Measurements from ENCODE around the gene SIK2. TPM values are rescaled to one million over a fixed set of nuclear protein-coding genes. Genes with fewer than 3 reads are reported as not detected.

Gene SIK2
- total and polyA plus RNA-seq, 4 donors: 7.2 to 31.8 (median 17.3) TPM

DNA sequence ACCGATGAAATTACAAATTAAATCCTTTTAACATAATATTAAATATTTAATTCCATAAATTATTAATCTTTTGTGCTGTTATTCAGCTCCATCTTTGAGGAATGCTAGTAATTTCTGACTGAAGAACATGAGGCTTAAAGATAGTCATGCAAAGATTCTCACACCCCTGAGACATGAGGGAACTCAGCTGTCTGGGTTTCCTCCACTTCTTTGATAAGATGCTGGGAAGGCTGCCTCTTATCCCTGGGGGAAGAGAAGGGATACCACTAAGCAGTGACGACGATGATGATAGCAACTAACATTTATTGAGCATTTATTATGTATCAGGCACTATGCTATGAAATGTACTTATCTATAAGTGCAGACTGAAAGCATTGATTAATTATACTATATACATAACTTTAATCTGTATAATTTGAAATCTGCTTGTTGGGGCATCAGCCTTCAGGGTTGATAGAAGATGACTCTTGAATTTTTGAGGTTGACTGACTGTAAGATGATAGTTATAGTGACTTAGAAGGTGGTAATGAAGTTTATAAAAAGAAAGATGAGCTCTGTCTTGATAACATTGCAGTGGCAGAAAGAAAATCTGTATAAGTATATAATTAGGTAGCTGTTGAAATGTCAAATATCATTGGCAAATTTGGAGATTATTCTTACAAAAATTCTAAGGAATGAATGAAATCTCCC is 78.4 kb downstream of the SIK2 start:
- ATAC-seq (ENCODE audit: insufficient read depth, low FRiP score) (no peak), DNase-seq (no peak)
- no peak overlapping the region for H3K9ac ChIP-seq (ENCODE audit: insufficient read depth in 1 of 2, low read length in 2 of 2)
- no peaks in the 10 kb centered on the region for H3K27me3 ChIP-seq (ENCODE audit: control insufficient read depth in 3 of 3, insufficient read depth in 3 of 3, low read length in 2 of 3)
- H3K4me3 ChIP-seq: no peak overlapping the region
- TF ChIP-seq, protein P1, sequence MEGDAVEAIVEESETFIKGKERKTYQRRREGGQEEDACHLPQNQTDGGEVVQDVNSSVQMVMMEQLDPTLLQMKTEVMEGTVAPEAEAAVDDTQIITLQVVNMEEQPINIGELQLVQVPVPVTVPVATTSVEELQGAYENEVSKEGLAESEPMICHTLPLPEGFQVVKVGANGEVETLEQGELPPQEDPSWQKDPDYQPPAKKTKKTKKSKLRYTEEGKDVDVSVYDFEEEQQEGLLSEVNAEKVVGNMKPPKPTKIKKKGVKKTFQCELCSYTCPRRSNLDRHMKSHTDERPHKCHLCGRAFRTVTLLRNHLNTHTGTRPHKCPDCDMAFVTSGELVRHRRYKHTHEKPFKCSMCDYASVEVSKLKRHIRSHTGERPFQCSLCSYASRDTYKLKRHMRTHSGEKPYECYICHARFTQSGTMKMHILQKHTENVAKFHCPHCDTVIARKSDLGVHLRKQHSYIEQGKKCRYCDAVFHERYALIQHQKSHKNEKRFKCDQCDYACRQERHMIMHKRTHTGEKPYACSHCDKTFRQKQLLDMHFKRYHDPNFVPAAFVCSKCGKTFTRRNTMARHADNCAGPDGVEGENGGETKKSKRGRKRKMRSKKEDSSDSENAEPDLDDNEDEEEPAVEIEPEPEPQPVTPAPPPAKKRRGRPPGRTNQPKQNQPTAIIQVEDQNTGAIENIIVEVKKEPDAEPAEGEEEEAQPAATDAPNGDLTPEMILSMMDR (IDR thresholded peaks at IDR 0.05; ENCODE audit: control extremely low read depth, extremely low read depth): no peak
- peaks cover 0 to 14% (median 3%) of the 10 kb centered on the region in 4 donors for H3K36me3 ChIP-seq (ENCODE audit: control insufficient read depth in 4 of 4, insufficient read depth in 4 of 4, low read length in 4 of 4)
- H3K4me1 ChIP-seq (ENCODE audit: control insufficient read depth in 5 of 5, insufficient read depth in 5 of 5, low read length in 5 of 5): peaks cover 0 to 13% (median 0%) of the 10 kb centered on the region in 5 donors
- H3K27ac ChIP-seq (ENCODE audit: low read depth in 1 of 2, low read length in 1 of 2): no peak overlapping the region
- H3K9me3 ChIP-seq (ENCODE audit: control insufficient read depth in 4 of 4, insufficient read depth in 3 of 4, low read length in 3 of 4): no peaks in the 10 kb centered on the region
- WGBS, 2 donors: 93 to 94% methylated on average over 3 of the region's 3 CpGs

- Histone ChIP-seq H3K4me3 (no peak overlapping the region), H3K36me3 (ENCODE audit: control insufficient read depth in 4 of 4, insufficient read depth in 4 of 4, low read length in 4 of 4) (peaks cover 2 to 17% (median 5%) of the 10 kb centered on the region in 4 donors), H3K4me1 (ENCODE audit: control insufficient read depth in 5 of 5, insufficient read depth in 5 of 5, low read length in 5 of 5) (peaks cover 0 to 3% (median 0%) of the 10 kb centered on the region in 5 donors), H3K9me3 (ENCODE audit: control insufficient read depth in 4 of 4, insufficient read depth in 3 of 4, low read length in 3 of 4) (no peaks in the 10 kb centered on the region), H3K9ac (ENCODE audit: insufficient read depth in 1 of 2, low read length in 2 of 2) (no peak overlapping the region), H3K27ac (ENCODE audit: low read depth in 1 of 2, low read length in 1 of 2) (no peak overlapping the region), H3K27me3 (ENCODE audit: control insufficient read depth in 3 of 3, insufficient read depth in 3 of 3, low read length in 2 of 3) (no peaks in the 10 kb centered on the region)
- ATAC-seq (ENCODE audit: insufficient read depth, low FRiP score): no peak
- no peak for DNase-seq
- TF ChIP-seq, protein P1 (IDR thresholded peaks at IDR 0.05; ENCODE audit: control extremely low read depth, extremely low read depth): no peak
- WGBS, 2 donors: 83 to 92% methylated on average over 3 of the region's 3 CpGs
Measured at GRCh38 chr11:111683806-111684205, 81.6 kb downstream of the SIK2 start.

- Histone ChIP-seq H3K9ac (ENCODE audit: insufficient read depth in 1 of 2, low read length in 2 of 2) (no peak overlapping the region), H3K27me3 (ENCODE audit: control insufficient read depth in 3 of 3, insufficient read depth in 3 of 3, low read length in 2 of 3) (no peaks in the 10 kb centered on the region), H3K4me1 (ENCODE audit: control insufficient read depth in 5 of 5, insufficient read depth in 5 of 5, low read length in 5 of 5) (peaks cover 0 to 3% (median 0%) of the 10 kb centered on the region in 5 donors), H3K4me3 (no peak overlapping the region), H3K27ac (ENCODE audit: low read depth in 1 of 2, low read length in 1 of 2) (no peak overlapping the region), H3K36me3 (ENCODE audit: control insufficient read depth in 4 of 4, insufficient read depth in 4 of 4, low read length in 4 of 4) (peaks cover 5 to 17% (median 6%) of the 10 kb centered on the region in 4 donors), H3K9me3 (ENCODE audit: control insufficient read depth in 4 of 4, insufficient read depth in 3 of 4, low read length in 3 of 4) (no peaks in the 10 kb centered on the region)
- 90 to 94% methylated on average over 2 of the region's 2 CpGs for WGBS, 2 donors
- TF ChIP-seq, protein P1 (IDR thresholded peaks at IDR 0.05; ENCODE audit: control extremely low read depth, extremely low read depth): no peak
- no peak for DNase-seq
- ATAC-seq (ENCODE audit: insufficient read depth, low FRiP score): no peak
Measured at GRCh38 chr11:111684251-111684650, 82.0 kb downstream of the SIK2 start.
